GM19025 (cell line): ENCODE results near the gene SORCS2.

Experiments used
- ATAC-seq: cut with Tn5 transposase; IDR thresholded peaks from one replicate; pipeline ENCODE4 v1.9.1; 2021; ENCODE audit warnings: mild to moderate bottlenecking, low read depth, moderate library complexity; ENCODE audit not compliant: unreplicated experiment

SORCS2 gene

GRCh38 chr4:7343950-7344349 is 151.6 kb downstream of the SORCS2 start:
- ATAC-seq = no peak

- ATAC-seq = no peak
These were observed 152.4 kb downstream of the SORCS2 start for GRCh38 chr4:7344636-7345155.

- ATAC-seq = no peak
These were observed 155.6 kb downstream of the SORCS2 start for GRCh38 chr4:7347981-7348380.

- ATAC-seq = no peak
These were observed 156.9 kb downstream of the SORCS2 start for GRCh38 chr4:7348946-7349900.

GRCh38 chr4:7350396-7350795 is 158.1 kb downstream of the SORCS2 start:
- no peak for ATAC-seq

GRCh38 chr4:7351014-7351413 is 158.7 kb downstream of the SORCS2 start:
- ATAC-seq = no peak

GRCh38 chr4:7352486-7352885 is 160.1 kb downstream of the SORCS2 start:
- ATAC-seq = no peak

- no peak for ATAC-seq
These were observed 160.9 kb downstream of the SORCS2 start for GRCh38 chr4:7353046-7353790.

- no peak for ATAC-seq
These were observed 161.7 kb downstream of the SORCS2 start for GRCh38 chr4:7353846-7354610.

GRCh38 chr4:7354927-7355326 is 162.6 kb downstream of the SORCS2 start:
- no peak for ATAC-seq

GRCh38 chr4:7355795-7356194 is 163.5 kb downstream of the SORCS2 start:
- ATAC-seq = no peak

GRCh38 chr4:7356667-7357310 is 164.5 kb downstream of the SORCS2 start:
- ATAC-seq = no peak

GRCh38 chr4:7357323-7357722 is 165.0 kb downstream of the SORCS2 start:
- no peak for ATAC-seq

- ATAC-seq = no peak
These were observed 165.9 kb downstream of the SORCS2 start for GRCh38 chr4:7358100-7358735.

- ATAC-seq = no peak
These were observed 167.2 kb downstream of the SORCS2 start for GRCh38 chr4:7359400-7360062.

- ATAC-seq = no peak
These were observed 168.5 kb downstream of the SORCS2 start for GRCh38 chr4:7360806-7361205.

GRCh38 chr4:7361280-7361895 is 169.1 kb downstream of the SORCS2 start:
- ATAC-seq = no peak

GRCh38 chr4:7362341-7362740 is 170.0 kb downstream of the SORCS2 start:
- no peak for ATAC-seq
